GM15510 (cell line): ENCODE data around the gene RAB5IF.

ENCODE experiments used
- POLR2A ChIP-seq: IDR thresholded peaks from 3 replicates; pipeline ENCODE4 v1.6.1; 2011; ENCODE audit warnings: borderline replicate concordance; ENCODE audit not compliant: insufficient read length; ENCODE audit errors: extremely low read depth

The RAB5IF gene

GRCh38 chr20:36582322-36582721 is 23.3 kb upstream of the RAB5IF start:
- no peak for TF ChIP-seq POLR2A

GRCh38 chr20:36582821-36583220 is 22.8 kb upstream of the RAB5IF start:
- no peak for TF ChIP-seq POLR2A

DNA sequence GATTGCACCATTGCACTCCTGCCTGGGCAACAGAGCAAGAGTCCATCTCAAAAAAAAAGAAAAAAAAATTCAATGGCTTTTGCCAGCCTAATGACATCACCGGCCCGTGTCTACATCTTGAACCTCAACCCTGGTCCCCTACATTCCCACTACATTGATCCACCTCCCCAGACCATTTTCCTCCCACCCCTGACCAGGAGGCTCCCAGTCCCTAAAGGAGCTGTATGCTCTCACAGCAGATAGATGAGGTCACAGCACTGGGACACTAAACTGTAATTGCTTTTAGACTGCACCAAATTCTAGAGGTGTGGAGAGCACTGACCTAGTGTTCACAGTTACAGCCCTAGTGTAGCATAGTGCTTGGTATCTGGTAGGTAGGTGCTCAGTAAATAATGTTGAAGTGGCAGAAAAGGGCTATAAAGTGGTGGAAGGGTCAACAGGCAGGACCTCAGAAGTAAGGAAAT is 21.5 kb upstream of the RAB5IF start:
- no peak for TF ChIP-seq POLR2A

DNA sequence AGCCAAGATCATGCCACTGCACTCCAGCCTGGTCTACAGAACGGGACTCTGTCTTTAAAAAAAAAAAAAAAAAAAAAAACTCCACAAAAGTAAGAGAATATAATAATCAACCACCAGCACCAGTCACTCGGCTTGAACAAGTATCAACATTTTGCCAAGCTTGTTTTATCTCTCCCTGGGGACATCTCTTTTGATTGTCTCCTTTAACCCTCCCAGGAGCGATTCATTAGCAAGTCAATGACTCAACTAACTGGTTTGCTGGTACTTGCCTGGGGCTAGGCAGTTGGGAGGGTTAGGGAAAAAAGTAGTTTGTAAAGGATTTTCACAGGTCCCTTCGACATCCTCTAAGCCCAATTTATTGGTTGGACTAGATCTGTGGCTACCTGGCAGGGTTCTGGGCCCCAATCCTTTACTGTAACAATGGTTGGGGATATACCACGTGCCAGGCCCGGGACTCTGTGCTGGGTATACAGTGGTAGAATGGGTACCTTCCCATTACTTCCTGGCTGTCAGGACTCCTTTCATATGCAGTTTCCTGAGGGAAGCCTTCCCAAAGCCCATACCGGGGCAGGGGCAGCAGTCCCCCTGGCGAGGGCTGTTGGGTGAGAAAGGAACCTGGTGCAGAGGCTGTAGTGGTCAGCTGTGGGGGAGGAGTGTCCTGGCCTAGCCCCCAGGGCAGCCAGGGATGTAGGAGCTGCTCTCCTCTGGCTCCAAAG is 20.0 kb upstream of the RAB5IF start:
- no peak for TF ChIP-seq POLR2A

DNA sequence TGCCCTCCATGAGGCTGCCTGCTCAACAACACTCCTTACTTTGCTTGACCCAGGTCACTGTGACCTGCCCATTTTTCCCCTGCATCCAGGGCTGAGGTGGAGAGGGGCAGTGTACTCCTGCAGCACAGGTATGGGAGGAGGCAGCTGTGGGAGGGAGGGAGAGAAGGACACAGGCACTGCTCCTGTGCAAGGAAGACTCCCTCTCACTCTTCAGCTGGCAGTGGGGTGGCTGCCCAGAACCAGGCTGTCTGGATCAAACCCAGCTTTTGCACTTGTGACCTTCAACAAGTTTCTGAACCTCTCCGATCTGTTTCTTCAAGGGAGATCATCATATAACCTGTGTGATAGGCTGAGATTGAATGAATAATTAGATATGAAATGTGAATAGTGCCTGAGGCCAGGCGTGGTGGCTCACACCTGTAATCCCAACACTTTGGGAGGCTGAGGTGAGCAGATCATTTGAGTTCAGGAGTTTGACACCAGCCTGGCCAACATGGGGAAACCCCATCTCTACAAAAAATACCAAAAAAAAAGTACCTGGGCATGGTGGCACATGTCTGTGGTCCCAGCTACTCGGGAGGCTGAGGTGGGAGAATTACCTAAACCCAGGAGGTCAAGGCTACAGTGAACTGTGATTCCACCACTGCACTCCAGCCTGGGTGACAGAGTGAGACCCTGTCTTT is 18.1 kb upstream of the RAB5IF start:
- no peak for TF ChIP-seq POLR2A

DNA sequence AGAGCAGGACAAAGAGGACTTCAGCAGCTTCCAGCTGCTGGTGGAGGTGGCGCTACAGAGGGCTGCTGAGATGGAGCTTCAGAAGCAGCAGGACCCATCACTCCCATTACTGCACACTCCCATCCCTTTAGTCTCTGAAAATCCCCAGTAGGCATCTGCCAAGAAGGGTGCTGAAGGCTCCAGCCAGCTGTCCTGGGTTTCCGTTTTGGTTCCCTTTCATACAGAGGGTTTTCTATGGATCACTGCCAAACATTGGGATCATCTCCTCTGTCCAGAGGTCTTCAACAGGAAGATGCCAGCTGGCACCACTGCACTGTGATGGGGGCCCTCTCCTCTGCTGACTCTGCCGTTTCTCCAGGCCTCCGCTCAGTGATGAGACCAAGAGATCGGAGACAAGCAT is 14.3 kb upstream of the RAB5IF start:
- no peak for TF ChIP-seq POLR2A

DNA sequence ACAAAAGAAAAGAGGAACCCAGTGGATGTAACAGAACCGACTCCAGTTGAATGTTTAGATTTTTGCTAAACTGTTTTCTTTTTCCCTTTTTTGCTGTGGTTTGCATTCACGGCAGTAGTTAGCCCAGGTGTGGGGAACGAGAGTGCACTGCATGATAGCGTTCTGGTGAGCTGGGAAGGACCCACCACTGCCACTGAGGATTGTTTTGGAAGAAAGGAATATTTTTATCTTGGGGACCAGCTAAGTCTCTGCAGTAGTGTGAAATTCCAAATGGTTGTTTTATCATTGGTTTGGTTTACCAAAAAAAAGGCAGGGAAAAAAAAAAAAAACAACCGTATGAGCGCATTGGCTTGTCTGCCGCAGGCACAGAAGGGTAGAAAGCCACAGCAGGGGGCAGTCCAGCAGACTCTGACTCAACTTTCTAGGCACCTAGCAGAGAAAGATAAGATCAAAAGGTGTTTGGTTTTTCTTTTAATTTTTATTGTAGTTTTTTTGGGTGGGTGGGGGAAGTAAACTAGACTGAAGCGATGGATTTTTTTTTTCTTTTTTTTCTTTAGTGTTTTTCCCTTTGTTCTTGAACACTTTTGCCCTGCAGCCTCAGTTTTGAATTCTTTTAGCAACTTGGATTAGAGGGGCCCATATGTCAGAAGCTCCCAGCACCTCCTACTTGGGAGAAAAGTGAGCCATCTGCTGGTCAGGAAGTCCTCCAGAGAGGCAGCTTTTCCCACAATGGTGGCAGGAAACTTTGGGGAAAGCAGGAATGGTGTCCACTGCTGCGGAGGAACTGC is 13.5 kb upstream of the RAB5IF start:
- no peak for TF ChIP-seq POLR2A

DNA sequence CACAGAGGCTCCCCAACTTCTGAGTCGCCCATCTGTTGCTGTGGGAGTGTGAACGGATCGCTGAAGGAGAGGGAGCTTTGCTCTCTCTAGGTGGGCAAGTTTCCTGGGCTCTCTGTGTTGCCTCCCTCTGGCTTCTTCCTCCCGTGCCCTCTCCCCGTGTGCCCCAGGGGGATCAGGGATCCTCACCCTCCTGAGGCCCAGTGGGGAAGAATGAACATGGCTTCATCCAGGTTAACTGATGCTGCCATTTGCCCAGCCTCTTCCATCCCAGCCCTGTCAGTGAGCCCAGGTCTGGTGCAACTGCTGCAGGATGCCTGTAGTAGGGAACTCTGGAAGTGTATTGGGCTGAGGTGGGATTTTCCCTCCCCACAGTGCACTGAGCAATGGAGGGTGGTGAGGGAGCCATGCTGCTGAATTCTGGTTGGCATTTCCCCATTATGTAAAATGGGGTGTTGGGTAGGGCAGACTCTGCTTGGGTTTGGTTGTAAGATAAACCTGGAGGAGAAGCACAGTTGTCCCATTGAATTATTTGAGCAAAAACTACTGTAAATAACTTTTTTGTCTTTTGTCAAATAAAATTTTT is 12.1 kb upstream of the RAB5IF start:
- no peak for TF ChIP-seq POLR2A

GRCh38 chr20:36599912-36600345 is 5.7 kb upstream of the RAB5IF start:
- no peak for TF ChIP-seq POLR2A

DNA sequence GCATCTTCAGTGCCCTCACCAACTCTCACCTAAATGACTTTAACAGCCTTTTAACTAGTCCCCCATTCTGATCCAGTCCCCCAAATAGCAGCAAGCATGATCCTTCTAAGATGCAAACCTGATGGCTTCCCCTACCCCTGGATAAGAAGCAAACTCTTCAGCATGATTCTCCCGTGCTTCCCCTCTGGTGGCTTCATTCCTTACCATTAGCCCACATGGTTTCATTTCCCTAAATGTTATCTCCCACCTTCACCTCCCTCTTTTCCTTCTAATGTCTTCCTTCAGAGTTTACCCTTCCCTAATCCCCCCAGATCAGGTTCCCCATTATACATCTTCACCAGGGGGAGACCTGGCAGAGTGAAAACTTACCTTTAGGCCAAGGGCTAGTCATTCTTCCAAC is 4.0 kb upstream of the RAB5IF start:
- TF ChIP-seq POLR2A: no peak

- TF ChIP-seq POLR2A: peak; percentile 26
Measured at GRCh38 chr20:36604952-36605398, 604 bp upstream of the RAB5IF start.

- TF ChIP-seq POLR2A: no peak
Measured at GRCh38 chr20:36606158-36607066, 833 bp downstream of the RAB5IF start.

GRCh38 chr20:36607586-36608387 is 2.2 kb downstream of the RAB5IF start:
- TF ChIP-seq POLR2A: no peak

GRCh38 chr20:36611625-36612024 is 6.0 kb downstream of the RAB5IF start:
- no peak for TF ChIP-seq POLR2A

DNA sequence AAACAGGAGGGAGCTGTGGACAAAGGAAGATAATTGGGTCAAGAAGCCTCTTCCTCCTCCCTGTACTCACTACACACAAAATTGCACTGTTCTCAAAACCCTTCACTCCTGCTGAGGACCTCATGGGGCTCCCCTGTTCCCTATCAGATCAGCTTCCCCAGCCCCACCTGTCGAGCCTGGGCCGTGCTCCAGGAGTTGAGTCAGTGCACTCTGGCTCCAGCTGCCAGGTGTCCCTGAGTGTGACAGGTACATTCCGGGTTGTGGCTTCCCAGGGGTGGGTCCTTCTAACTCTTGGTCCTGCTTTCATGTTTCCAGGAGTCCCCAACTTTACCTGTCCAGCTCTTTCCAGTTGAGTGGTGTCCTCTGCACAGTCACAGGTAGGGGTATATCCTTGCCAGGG is 8.4 kb downstream of the RAB5IF start:
- TF ChIP-seq POLR2A: no peak
